Activated T-helper 2 cell treated with anti-CD3 and anti-CD28 coated beads, Interferon-gamma antibody, Interleukin-2, Interleukin-4, amounts not matched to agents 10 μg/mL and 5 μg/mL and 100 μg/mL, durations not matched to agents 14 hours and 24 hours and 36 hours (primary cell): Measurements from ENCODE around the gene SHROOM2. TPM values are rescaled to one million over a fixed set of nuclear protein-coding genes. Genes with fewer than 3 reads are reported as not detected.

ENCODE experiments used
- DNase-seq: peaks from one replicate; pipeline ENCODE4 v3.0.0; 2021; ENCODE audit warnings: low spot score
- H3K27ac Mint-ChIP-seq: one replicate; pipeline ENCODE4 v1.8.0; 2021; ENCODE audit warnings: mixed read lengths
- H3K27me3 Mint-ChIP-seq: one replicate; pipeline ENCODE4 v1.8.0; 2021; ENCODE audit warnings: low read depth, mixed read lengths
- H3K36me3 Mint-ChIP-seq: one replicate; pipeline ENCODE4 v1.8.0; 2021; ENCODE audit warnings: low read depth, mixed read lengths
- H3K4me1 Mint-ChIP-seq: one replicate; pipeline ENCODE4 v1.8.0; 2021; ENCODE audit warnings: low read depth, mixed read lengths
- H3K4me3 Mint-ChIP-seq: one replicate; pipeline ENCODE4 v1.8.0; 2021; ENCODE audit warnings: low read depth, mild to moderate bottlenecking, moderate library complexity, mixed read lengths
- H3K9me3 Mint-ChIP-seq: one replicate; pipeline ENCODE4 v1.8.0; 2021; ENCODE audit warnings: mixed read lengths
- intact Hi-C: fragments of 100-400 bp; cut with micrococcal nuclease; formaldehyde crosslinking; loops from one replicate; pipeline ENCODE4 v1.15.1; 2023
- total RNA-seq: library from RNA; stranded (reverse); gene quantifications from 2 replicates; pipeline ENCODE4 v1.2.3, GENCODE V29; 2022

Gene SHROOM2
- total RNA-seq, 1 donor from 2014 or later, result not detected

GRCh38 chrX:9906919-9907318, 120.7 kb downstream of the SHROOM2 start:
- Mint-ChIP-seq H3K9me3 (no peaks in the 10 kb centered on the region), H3K27ac (no peak overlapping the region), H3K4me3 (no peak overlapping the region), H3K36me3 (no peaks in the 10 kb centered on the region), H3K4me1 (peaks cover 3% of the 10 kb centered on the region), H3K27me3 (peaks cover 16% of the 10 kb centered on the region)
- no peak for DNase-seq
- intact Hi-C loops, result no loop called here

- H3K27me3 Mint-ChIP-seq, result peaks cover 20% of the 10 kb centered on the region
- H3K27ac Mint-ChIP-seq, result no peak overlapping the region
- no peak overlapping the region for H3K4me3 Mint-ChIP-seq
- no peaks in the 10 kb centered on the region for H3K36me3 Mint-ChIP-seq
- H3K9me3 Mint-ChIP-seq, result no peaks in the 10 kb centered on the region
- intact Hi-C loops, result no loop called here
- peaks cover 3% of the 10 kb centered on the region for H3K4me1 Mint-ChIP-seq
- no peak for DNase-seq
Observed at GRCh38 chrX:9907645-9908387, 121.6 kb downstream of the SHROOM2 start.

GRCh38 chrX:9909254-9909653, 123.0 kb downstream of the SHROOM2 start:
- Mint-ChIP-seq H3K9me3 (no peaks in the 10 kb centered on the region), H3K4me3 (no peak overlapping the region), H3K27me3 (peaks cover 16% of the 10 kb centered on the region), H3K36me3 (no peaks in the 10 kb centered on the region), H3K27ac (no peak overlapping the region), H3K4me1 (peaks cover 3% of the 10 kb centered on the region)
- no peak for DNase-seq
- intact Hi-C loops, result no loop called here

GRCh38 chrX:9911487-9911886, 125.3 kb downstream of the SHROOM2 start:
- intact Hi-C loops, result no loop called here
- no peak overlapping the region for H3K27ac Mint-ChIP-seq
- DNase-seq, result no peak
- no peak overlapping the region for H3K4me3 Mint-ChIP-seq
- no peaks in the 10 kb centered on the region for H3K9me3 Mint-ChIP-seq
- H3K36me3 Mint-ChIP-seq, result no peaks in the 10 kb centered on the region
- H3K27me3 Mint-ChIP-seq, result peaks cover 18% of the 10 kb centered on the region
- H3K4me1 Mint-ChIP-seq, result no peaks in the 10 kb centered on the region

GRCh38 chrX:9912351-9913145, 126.3 kb downstream of the SHROOM2 start:
- DNase-seq, result no peak
- H3K36me3 Mint-ChIP-seq, result no peaks in the 10 kb centered on the region
- no peak overlapping the region for H3K4me3 Mint-ChIP-seq
- intact Hi-C loops, result no loop called here
- peaks cover 20% of the 10 kb centered on the region for H3K27me3 Mint-ChIP-seq
- no peak overlapping the region for H3K27ac Mint-ChIP-seq
- no peaks in the 10 kb centered on the region for H3K4me1 Mint-ChIP-seq
- no peaks in the 10 kb centered on the region for H3K9me3 Mint-ChIP-seq

GRCh38 chrX:9913146-9913433, 126.9 kb downstream of the SHROOM2 start:
- H3K4me3 Mint-ChIP-seq, result no peak overlapping the region
- no peak for DNase-seq
- H3K4me1 Mint-ChIP-seq, result no peaks in the 10 kb centered on the region
- H3K9me3 Mint-ChIP-seq, result no peaks in the 10 kb centered on the region
- no peak overlapping the region for H3K27ac Mint-ChIP-seq
- intact Hi-C loops, result no loop called here
- no peaks in the 10 kb centered on the region for H3K36me3 Mint-ChIP-seq
- H3K27me3 Mint-ChIP-seq, result peaks cover 23% of the 10 kb centered on the region

GRCh38 chrX:9917861-9918260, 131.6 kb downstream of the SHROOM2 start:
- no peaks in the 10 kb centered on the region for H3K9me3 Mint-ChIP-seq
- H3K4me1 Mint-ChIP-seq, result no peaks in the 10 kb centered on the region
- no peak for DNase-seq
- intact Hi-C loops, result no loop called here
- no peak overlapping the region for H3K4me3 Mint-ChIP-seq
- H3K27ac Mint-ChIP-seq, result no peak overlapping the region
- H3K36me3 Mint-ChIP-seq, result no peaks in the 10 kb centered on the region
- peaks cover 20% of the 10 kb centered on the region for H3K27me3 Mint-ChIP-seq

GRCh38 chrX:9919632-9920172, 133.5 kb downstream of the SHROOM2 start:
- DNase-seq, result no peak
- Mint-ChIP-seq H3K4me1 (no peaks in the 10 kb centered on the region), H3K27ac (no peak overlapping the region), H3K36me3 (no peaks in the 10 kb centered on the region), H3K9me3 (no peaks in the 10 kb centered on the region), H3K4me3 (no peak overlapping the region), H3K27me3 (peaks cover 22% of the 10 kb centered on the region)
- intact Hi-C loops, result no loop called here

- Mint-ChIP-seq H3K4me3 (no peak overlapping the region), H3K4me1 (no peaks in the 10 kb centered on the region), H3K9me3 (no peaks in the 10 kb centered on the region), H3K27me3 (peaks cover 20% of the 10 kb centered on the region), H3K27ac (no peak overlapping the region), H3K36me3 (no peaks in the 10 kb centered on the region)
- DNase-seq, result no peak
- intact Hi-C loops, result no loop called here
Observed at GRCh38 chrX:9921407-9921806, 135.2 kb downstream of the SHROOM2 start.

- peaks cover 17% of the 10 kb centered on the region for H3K27me3 Mint-ChIP-seq
- H3K4me1 Mint-ChIP-seq, result no peaks in the 10 kb centered on the region
- no peaks in the 10 kb centered on the region for H3K9me3 Mint-ChIP-seq
- DNase-seq, result no peak
- no peak overlapping the region for H3K27ac Mint-ChIP-seq
- H3K36me3 Mint-ChIP-seq, result no peaks in the 10 kb centered on the region
- intact Hi-C loops, result no loop called here
- no peak overlapping the region for H3K4me3 Mint-ChIP-seq
Observed at GRCh38 chrX:9923357-9923756, 137.1 kb downstream of the SHROOM2 start.

GRCh38 chrX:9926002-9926401, 139.8 kb downstream of the SHROOM2 start:
- no peaks in the 10 kb centered on the region for H3K36me3 Mint-ChIP-seq
- peaks cover 13% of the 10 kb centered on the region for H3K27me3 Mint-ChIP-seq
- no peaks in the 10 kb centered on the region for H3K9me3 Mint-ChIP-seq
- H3K4me3 Mint-ChIP-seq, result no peak overlapping the region
- no peak for DNase-seq
- no peaks in the 10 kb centered on the region for H3K4me1 Mint-ChIP-seq
- intact Hi-C loops, result no loop called here
- no peak overlapping the region for H3K27ac Mint-ChIP-seq

- no peaks in the 10 kb centered on the region for H3K4me1 Mint-ChIP-seq
- no peak overlapping the region for H3K4me3 Mint-ChIP-seq
- peaks cover 8% of the 10 kb centered on the region for H3K27me3 Mint-ChIP-seq
- DNase-seq, result no peak
- intact Hi-C loops, result no loop called here
- H3K36me3 Mint-ChIP-seq, result no peaks in the 10 kb centered on the region
- H3K9me3 Mint-ChIP-seq, result no peaks in the 10 kb centered on the region
- H3K27ac Mint-ChIP-seq, result no peak overlapping the region
Observed at GRCh38 chrX:9927698-9928482, 141.7 kb downstream of the SHROOM2 start.

GRCh38 chrX:9935436-9935835, 149.2 kb downstream of the SHROOM2 start:
- peaks cover 15% of the 10 kb centered on the region for H3K27me3 Mint-ChIP-seq
- no peaks in the 10 kb centered on the region for H3K36me3 Mint-ChIP-seq
- intact Hi-C loops, result no loop called here
- DNase-seq, result no peak
- peaks cover 3% of the 10 kb centered on the region for H3K4me1 Mint-ChIP-seq
- H3K9me3 Mint-ChIP-seq, result no peaks in the 10 kb centered on the region
- no peak overlapping the region for H3K4me3 Mint-ChIP-seq
- H3K27ac Mint-ChIP-seq, result no peak overlapping the region
